Measurements from ENCODE around the gene RPUSD4.

GRCh38 chr11:126176853-126177470, 34.5 kb downstream of the RPUSD4 start:
- no peak for TF ChIP-seq POLR2A (IDR thresholded peaks at IDR 0.05; ENCODE audit: low read depth, low read length)
- no peak for TF ChIP-seq CTCF (IDR thresholded peaks at IDR 0.05 in 2 of 3, conservative IDR thresholded peaks at IDR 0.05 in 1 of 3; ENCODE audit: control insufficient read depth in 2 of 3, extremely low read depth in 1 of 3, insufficient read depth in 1 of 3, low read depth in 3 of 3, low read length in 3 of 3)
- no peak for TF ChIP-seq CREB1 (IDR thresholded peaks at IDR 0.05; ENCODE audit: low read depth)
- no peak for TF ChIP-seq EGR1 (IDR thresholded peaks at IDR 0.05; ENCODE audit: borderline replicate concordance in 1 of 2, low read depth in 2 of 2, low read length in 2 of 2)
- no peak for TF ChIP-seq NR2C1 (IDR thresholded peaks at IDR 0.05)
- TF ChIP-seq MAX (IDR thresholded peaks at IDR 0.05; ENCODE audit: low read depth, low read length) = no peak
- no peak for TF ChIP-seq ATF3 (IDR thresholded peaks at IDR 0.05; ENCODE audit: borderline replicate concordance, extremely low read depth, low read depth, low read length)
- no peak for TF ChIP-seq POLR2AphosphoS2 (IDR thresholded peaks at IDR 0.05; ENCODE audit: low read depth, low read length)
- no peak for TF ChIP-seq ESRRA (IDR thresholded peaks at IDR 0.05; ENCODE audit: low read length)
- TF ChIP-seq SPI1 (IDR thresholded peaks at IDR 0.05; ENCODE audit: borderline replicate concordance, insufficient read depth, low read depth, low read length) = no peak
- TF ChIP-seq KDM1A (IDR thresholded peaks at IDR 0.05; ENCODE audit: borderline replicate concordance) = no peak

Data from GM12878 (cell line).